Duodenal mucosa (tissue), 2 donors: ENCODE data around the gene OR52A5.
"Not testable (repeated sequence)": the region's sequence is repeated elsewhere in the genome, so short reads cannot be mapped to it uniquely, and the experiment has no call there.

Source experiments
- H3K27ac ChIP-seq: one replicate; pipeline ENCODE4 v1.7.0; 2013; ENCODE audit warnings: low read depth, low read length
- H3K27me3 ChIP-seq, 2 donors: one replicate each; pipeline ENCODE4 v1.7.0; 2013; ENCODE audit warnings: low read length in 2 of 2, control low read depth in 1 of 2; ENCODE audit not compliant: insufficient read depth in 2 of 2, control insufficient read depth in 1 of 2
- H3K36me3 ChIP-seq, 2 donors: one replicate each; pipeline ENCODE4 v1.7.0; 2013; ENCODE audit warnings: low read length in 2 of 2, control low read depth in 1 of 2; ENCODE audit not compliant: insufficient read depth in 2 of 2, control insufficient read depth in 1 of 2
- H3K4me1 ChIP-seq, 2 donors: one replicate each; pipeline ENCODE4 v1.7.0; 2013; ENCODE audit warnings: low read length in 2 of 2, control low read depth in 1 of 2; ENCODE audit not compliant: insufficient read depth in 2 of 2, control insufficient read depth in 1 of 2
- H3K4me3 ChIP-seq, 2 donors: one replicate each; pipeline ENCODE4 v1.7.0; 2013; ENCODE audit warnings: low read length in 2 of 2, low read depth in 1 of 2
- H3K9ac ChIP-seq, 2 donors: one replicate each; pipeline ENCODE4 v1.7.0; 2013; ENCODE audit warnings: low read length in 2 of 2, low read depth in 1 of 2
- H3K9me3 ChIP-seq, 2 donors: one replicate each; pipeline ENCODE4 v1.7.0; 2013; ENCODE audit warnings: low read length in 2 of 2, control low read depth in 1 of 2; ENCODE audit not compliant: control insufficient read depth in 1 of 2

Gene OR52A5

GRCh38 chr11:5153574-5154431 is 15.6 kb upstream of the OR52A5 start:
- H3K9me3 ChIP-seq: no peaks in the 10 kb centered on the region
- H3K27me3 ChIP-seq: no peaks in the 10 kb centered on the region
- H3K4me1 ChIP-seq: no peaks in the 10 kb centered on the region
- no peak overlapping the region for H3K4me3 ChIP-seq
- no peak overlapping the region for H3K9ac ChIP-seq
- no peaks in the 10 kb centered on the region for H3K36me3 ChIP-seq
- no peak overlapping the region for H3K27ac ChIP-seq

DNA sequence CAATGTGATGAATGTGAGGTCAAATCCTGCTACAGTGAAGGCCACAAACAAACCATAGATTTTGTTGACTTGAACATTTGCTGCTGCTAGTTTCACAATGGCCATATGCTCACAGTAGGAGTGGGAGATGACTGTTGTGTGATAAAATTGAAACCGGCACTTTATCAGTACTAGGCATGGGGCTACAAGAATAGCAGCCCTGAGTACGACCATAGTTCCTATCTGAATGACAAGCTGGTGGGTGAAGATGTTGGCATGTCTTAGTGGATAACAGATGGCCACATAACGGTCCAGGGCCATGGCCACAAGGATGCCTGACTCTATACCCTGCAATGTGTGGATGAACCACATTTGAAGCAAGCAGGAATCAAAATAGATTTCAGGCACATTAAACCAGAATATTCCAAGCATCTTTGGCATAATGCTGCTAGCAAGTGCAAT is 13.6 kb upstream of the OR52A5 start:
- no peaks in the 10 kb centered on the region for H3K36me3 ChIP-seq
- no peak overlapping the region for H3K9ac ChIP-seq
- no peak overlapping the region for H3K27ac ChIP-seq
- H3K27me3 ChIP-seq: no peaks in the 10 kb centered on the region
- H3K9me3 ChIP-seq: no peaks in the 10 kb centered on the region
- no peak overlapping the region for H3K4me3 ChIP-seq
- H3K4me1 ChIP-seq: no peaks in the 10 kb centered on the region

DNA sequence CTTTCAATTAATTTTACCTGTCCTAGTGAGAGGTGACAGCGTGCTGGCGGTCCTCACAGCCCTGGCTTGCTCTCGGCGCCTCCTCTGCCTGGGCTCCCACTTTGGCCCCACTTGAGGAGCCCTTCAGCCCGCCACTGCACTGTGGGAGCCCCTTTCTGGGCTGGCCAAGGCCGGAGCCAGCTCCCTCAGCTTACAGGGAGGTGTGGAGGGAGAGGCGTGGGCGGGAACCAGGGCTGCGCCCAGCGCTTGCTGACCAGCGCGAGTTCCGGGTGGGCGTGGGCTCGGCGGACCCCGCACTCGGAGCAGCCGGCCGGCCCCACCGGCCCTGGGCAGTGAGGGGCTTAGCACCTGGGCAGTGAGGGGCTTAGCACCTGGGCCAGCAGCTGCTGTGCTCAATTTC is 6.0 kb upstream of the OR52A5 start:
- H3K36me3 ChIP-seq, H3K4me1 ChIP-seq, H3K9ac ChIP-seq, H3K27ac ChIP-seq, H3K9me3 ChIP-seq, H3K4me3 ChIP-seq, H3K27me3 ChIP-seq: not testable (repeated sequence)

DNA sequence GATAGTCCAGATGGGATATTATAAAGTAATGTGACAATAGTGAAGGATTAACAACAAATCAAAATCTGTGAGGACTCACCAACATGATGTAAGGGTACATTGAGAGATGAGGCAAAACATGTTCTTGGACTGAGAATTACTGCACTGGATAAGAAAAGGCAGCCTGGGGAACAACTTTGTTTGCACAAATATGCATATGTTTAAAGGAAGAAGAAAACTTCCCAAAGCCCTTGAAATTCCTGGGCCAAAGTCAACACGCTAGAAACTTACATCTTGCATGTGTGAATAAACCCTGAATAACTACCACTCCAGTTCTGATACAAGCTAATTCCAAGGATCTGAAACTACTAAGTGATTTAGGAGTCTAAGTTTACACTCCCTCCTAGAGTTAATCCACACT is 1.1 kb downstream of the OR52A5 start:
- Histone ChIP-seq H3K4me1 (no peaks in the 10 kb centered on the region), H3K4me3 (no peak overlapping the region), H3K27me3 (no peaks in the 10 kb centered on the region), H3K36me3 (no peaks in the 10 kb centered on the region), H3K9me3 (no peaks in the 10 kb centered on the region), H3K27ac (no peak overlapping the region), H3K9ac (no peak overlapping the region)

DNA sequence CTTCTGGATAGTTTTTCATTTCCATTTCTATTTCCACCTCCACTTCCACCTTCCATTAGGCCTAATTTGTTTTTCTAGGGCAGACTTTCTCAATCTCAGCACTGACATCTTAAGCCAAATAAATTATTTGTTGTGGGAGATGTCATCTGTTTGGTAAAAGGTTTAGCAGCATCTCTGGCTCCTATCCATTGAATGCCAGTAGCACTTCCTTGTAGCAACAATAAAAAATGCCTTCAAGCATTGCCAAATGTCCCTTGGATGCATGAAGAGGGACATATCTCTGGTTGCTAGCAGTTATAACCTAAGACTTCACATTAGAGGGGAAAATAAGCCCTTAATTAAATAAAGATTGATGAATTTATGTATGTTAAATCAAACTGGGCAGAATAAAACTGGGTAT is 1.9 kb downstream of the OR52A5 start:
- Histone ChIP-seq H3K27ac (no peak overlapping the region), H3K27me3 (no peaks in the 10 kb centered on the region), H3K9ac (no peak overlapping the region), H3K9me3 (no peaks in the 10 kb centered on the region), H3K4me1 (no peaks in the 10 kb centered on the region), H3K4me3 (no peak overlapping the region), H3K36me3 (no peaks in the 10 kb centered on the region)

DNA sequence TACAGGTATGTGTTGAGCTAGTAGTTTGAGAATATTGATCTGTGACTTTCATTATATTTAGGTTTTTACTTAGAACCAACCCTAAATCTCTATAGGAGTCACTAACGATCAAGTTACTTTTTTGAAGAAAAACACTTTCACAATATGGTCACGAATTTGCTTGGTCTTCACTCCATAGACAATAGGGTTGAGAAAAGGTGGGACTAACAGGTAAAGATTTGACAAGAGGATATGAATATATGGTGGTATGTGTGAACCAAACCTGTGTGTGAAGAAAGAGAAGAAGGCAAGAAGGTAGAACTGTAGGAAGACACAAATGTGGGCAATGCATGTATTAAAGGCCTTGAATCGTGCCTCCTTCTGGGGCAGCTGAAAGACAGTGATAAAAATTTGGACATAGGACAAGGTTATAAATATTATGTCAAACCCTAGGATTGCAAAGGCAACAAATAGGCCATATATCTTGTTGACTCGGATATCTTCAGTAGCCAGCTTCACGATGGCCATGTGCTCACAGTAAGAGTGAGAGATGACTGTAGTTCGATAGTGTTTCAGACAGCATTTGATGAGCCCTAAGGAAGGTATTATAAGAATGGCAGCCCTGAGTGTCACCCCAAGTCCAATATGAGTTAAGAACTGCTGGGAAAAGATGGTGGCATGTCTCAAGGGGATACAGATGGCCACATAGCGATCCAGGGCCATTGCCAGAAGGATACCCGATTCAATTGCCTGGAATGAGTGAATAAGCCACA is 6.4 kb downstream of the OR52A5 start:
- Histone ChIP-seq H3K27ac (no peak overlapping the region), H3K27me3 (no peaks in the 10 kb centered on the region), H3K36me3 (no peaks in the 10 kb centered on the region), H3K4me1 (no peaks in the 10 kb centered on the region), H3K9ac (no peak overlapping the region), H3K4me3 (no peak overlapping the region), H3K9me3 (no peaks in the 10 kb centered on the region)

- no peaks in the 10 kb centered on the region for H3K36me3 ChIP-seq
- no peak overlapping the region for H3K9ac ChIP-seq
- no peaks in the 10 kb centered on the region for H3K4me1 ChIP-seq
- H3K27me3 ChIP-seq: no peaks in the 10 kb centered on the region
- H3K4me3 ChIP-seq: no peak overlapping the region
- H3K9me3 ChIP-seq: no peaks in the 10 kb centered on the region
- no peak overlapping the region for H3K27ac ChIP-seq
These were observed 8.7 kb downstream of the OR52A5 start for GRCh38 chr11:5129457-5129877.

DNA sequence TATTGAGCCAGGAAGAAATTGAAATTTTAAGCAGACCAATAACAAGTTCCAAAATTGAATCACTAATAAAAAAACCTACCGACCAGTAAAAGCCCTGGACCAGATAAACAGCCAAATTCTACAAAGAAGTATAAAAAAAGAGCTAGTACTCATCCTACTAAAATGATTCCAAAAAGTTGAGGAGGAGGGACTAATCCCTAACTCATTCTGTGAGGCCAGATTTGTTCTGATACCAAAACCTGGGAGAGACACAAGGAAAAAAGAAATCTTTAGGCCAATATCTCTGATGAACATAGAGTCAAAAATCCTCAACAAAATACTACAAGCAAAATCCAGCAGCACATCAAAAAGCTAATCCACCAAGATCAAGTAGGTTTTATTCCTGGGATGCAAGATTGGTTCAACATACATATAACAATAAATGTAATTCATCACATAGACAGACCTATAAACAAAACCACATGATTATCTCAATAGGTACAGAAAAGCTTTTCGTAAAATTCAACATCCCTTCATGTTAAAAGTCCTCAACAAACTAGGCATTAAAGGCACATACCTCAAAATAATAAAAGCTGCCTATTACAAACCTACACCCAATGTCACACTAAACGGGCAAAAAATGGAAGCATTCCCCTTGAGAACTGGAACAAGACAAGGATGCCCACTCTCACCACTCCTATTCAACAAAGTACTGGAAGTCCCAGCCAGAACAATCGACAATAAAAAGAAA is 13.1 kb downstream of the OR52A5 start:
- no peaks in the 10 kb centered on the region for H3K36me3 ChIP-seq
- H3K27me3 ChIP-seq: no peaks in the 10 kb centered on the region
- H3K9me3 ChIP-seq: no peaks in the 10 kb centered on the region
- H3K9ac ChIP-seq: no peak overlapping the region
- no peak overlapping the region for H3K27ac ChIP-seq
- H3K4me3 ChIP-seq: no peak overlapping the region
- no peaks in the 10 kb centered on the region for H3K4me1 ChIP-seq

GRCh38 chr11:5123802-5124521 is 14.2 kb downstream of the OR52A5 start:
- no peak overlapping the region for H3K9ac ChIP-seq
- no peak overlapping the region for H3K27ac ChIP-seq
- H3K9me3 ChIP-seq: no peaks in the 10 kb centered on the region
- no peaks in the 10 kb centered on the region for H3K4me1 ChIP-seq
- no peak overlapping the region for H3K4me3 ChIP-seq
- no peaks in the 10 kb centered on the region for H3K27me3 ChIP-seq
- no peaks in the 10 kb centered on the region for H3K36me3 ChIP-seq
